K562 (cell line): ENCODE results near the gene RXRB. TPM values are rescaled to one million over a fixed set of nuclear protein-coding genes. Genes with fewer than 3 reads are reported as not detected.

Source experiments
- ATF7 ChIP-seq: fragments of 450-650 bp; IDR thresholded peaks from 2 replicates; pipeline ENCODE4 v1.7.1; 2014; ENCODE audit warnings: mild to moderate bottlenecking, moderate library complexity
- CCAR2 ChIP-seq: fragments of 200-400 bp; formaldehyde crosslinking; IDR thresholded peaks from 2 replicates; pipeline ENCODE4 v1.6.1; 2017; ENCODE audit warnings: mild to moderate bottlenecking, low read depth, low read length
- FOSL1 ChIP-seq: fragments of 200-800 bp; sonication (Bioruptor generic); conservative IDR thresholded peaks from 2 replicates; pipeline ENCODE4 v1.6.1; 2016; ENCODE audit warnings: missing genetic modification characterization, missing compliant biosample characterization
- HBP1 ChIP-seq: fragments of 450-650 bp; formaldehyde crosslinking; IDR thresholded peaks from 2 replicates; pipeline ENCODE4 v1.4.0; 2022; ENCODE audit warnings: missing genetic modification characterization
- HMG20A ChIP-seq: fragments of 450-650 bp; formaldehyde crosslinking; conservative IDR thresholded peaks from 2 replicates; pipeline ENCODE4 v1.4.0; 2020; ENCODE audit warnings: mild to moderate bottlenecking, mixed read lengths
- HNRNPH1 ChIP-seq: fragments of 200-400 bp; formaldehyde crosslinking; optimal IDR thresholded peaks from 2 replicates; pipeline ENCODE3; 2017; ENCODE audit warnings: low read depth, mild to moderate bottlenecking, low read length, moderate library complexity
- ID3 ChIP-seq, 2 experiments: fragments of 250-450 bp in 1 of 2; fragments of 450-650 bp in 1 of 2; sonication (Bioruptor Pico) in 1 of 2; IDR thresholded peaks; 2 replicates each; pipeline versions ENCODE4 v1.6.1 to v1.8.0; 2016 to 2021; ENCODE audit warnings: mild to moderate bottlenecking in 2 of 2, moderate library complexity in 2 of 2, missing compliant biosample characterization in 1 of 2, missing genetic modification characterization in 1 of 2
- KDM1A ChIP-seq, 2 experiments: fragments of 450-650 bp; IDR thresholded peaks; 2 replicates each; pipeline ENCODE4 v1.6.1; 2016; ENCODE audit warnings: mild to moderate bottlenecking in 2 of 2
- KDM2B ChIP-seq: fragments of 250-450 bp; sonication (Bioruptor Pico); IDR thresholded peaks from 2 replicates; pipeline ENCODE4 v1.8.0; 2021; ENCODE audit warnings: mild to moderate bottlenecking, moderate library complexity
- KLF10 ChIP-seq: fragments of 250-450 bp; sonication (Bioruptor Pico); IDR thresholded peaks from 2 replicates; pipeline ENCODE4 v1.6.1; 2021; ENCODE audit warnings: matching md5 sums
- L3MBTL2 ChIP-seq: fragments of 450-650 bp; IDR thresholded peaks from 2 replicates; pipeline ENCODE4 v1.6.1; 2016; ENCODE audit warnings: mild to moderate bottlenecking, moderate library complexity
- MTA1 ChIP-seq: fragments of 450-650 bp; IDR thresholded peaks from 2 replicates; pipeline ENCODE4 v1.6.1; 2017; ENCODE audit warnings: borderline replicate concordance
- SAFB ChIP-seq: fragments of 200-400 bp; formaldehyde crosslinking; IDR thresholded peaks from 2 replicates; pipeline ENCODE4 v1.6.1; 2017; ENCODE audit warnings: low read depth, low read length, borderline replicate concordance
- SRSF7 ChIP-seq: fragments of 200-400 bp; formaldehyde crosslinking; optimal IDR thresholded peaks from 2 replicates; pipeline ENCODE3; 2017; ENCODE audit warnings: mild to moderate bottlenecking, low read depth, low read length
- TAF1 ChIP-seq: IDR thresholded peaks from 2 replicates; pipeline ENCODE4 v1.6.1; 2011; ENCODE audit warnings: mild to moderate bottlenecking, low read length, moderate library complexity; ENCODE audit not compliant: insufficient read depth, control insufficient read depth, severe bottlenecking; ENCODE audit errors: extremely low read depth
- TCF3 ChIP-seq: sonication (generic); formaldehyde crosslinking; IDR thresholded peaks from 2 replicates; pipeline ENCODE4 v1.4.0; 2020; ENCODE audit warnings: mild to moderate bottlenecking, missing genetic modification reagents
- TRIM28 ChIP-seq: fragments of 450-650 bp; IDR thresholded peaks from 2 replicates; pipeline ENCODE4 v1.6.1; 2017
- ZBTB2 ChIP-seq: fragments of 450-650 bp; IDR thresholded peaks from 2 replicates; pipeline ENCODE4 v1.6.1; 2016; ENCODE audit warnings: antibody characterized with exemption
- ZBTB49 ChIP-seq: sonication (generic); formaldehyde crosslinking; IDR thresholded peaks from 2 replicates; pipeline ENCODE4 v1.8.0; 2022; ENCODE audit warnings: missing genetic modification reagents, mild to moderate bottlenecking, borderline replicate concordance
- ZBTB8A ChIP-seq: fragments of 450-650 bp; IDR thresholded peaks from 2 replicates; pipeline ENCODE4 v1.6.1; 2018; ENCODE audit warnings: mild to moderate bottlenecking, moderate library complexity; ENCODE audit not compliant: partially characterized antibody
- ZNF217 ChIP-seq: sonication (generic); formaldehyde crosslinking; IDR thresholded peaks from 2 replicates; pipeline ENCODE4 v1.8.0; 2022; ENCODE audit warnings: mild to moderate bottlenecking, missing genetic modification reagents
- ZNF668 ChIP-seq: fragments of 250-450 bp; sonication (Bioruptor Pico); IDR thresholded peaks from 2 replicates; pipeline ENCODE4 v1.8.0; 2022; ENCODE audit warnings: mild to moderate bottlenecking, inconsistent platforms
- polyA plus RNA-seq, 8 experiments: library from polyadenylated mRNA; depleted of rRNA in 4 of 8; stranded (reverse) in 5 of 8; unstranded in 3 of 8; fragments of >200 nt; fragmentation: Nextera tagmentation in 2 of 8; fragmentation: Illumina TruSeq in 1 of 8; extraction: Ambion mirVana in 2 of 8; extraction: Trizol in 1 of 8; gene quantifications; 2 replicates each; pipeline versions ENCODE4 v1.2.1 to v1.2.3, GENCODE V29; 2011 to 2014; ENCODE audit warnings: inconsistent platforms in 1 of 8, missing spikeins in 1 of 8
- total RNA-seq, 7 experiments: library from RNA; depleted of rRNA in 6 of 7; stranded (reverse); fragments of >200 nt in 6 of 7; fragmentation: Illumina TruSeq in 2 of 7; extraction: Trizol in 2 of 7; gene quantifications; 2 replicates each; pipeline versions ENCODE4 v1.2.1 to v1.2.3, GENCODE V29; 2011 to 2021; ENCODE audit warnings: low replicate concordance in 1 of 7

The RXRB gene
- total and polyA plus RNA-seq, 9 of the 15 experiments (the other 6 are each of a cell fraction or from before 2014, with no cell fraction given) = 0.76 to 35.5 (median 18.4) TPM

GRCh38 chr6:33208091-33208967, 7.9 kb upstream of the RXRB start, which contains the start of gene RING1 (continued):
- TF ChIP-seq ZBTB2 (peak; percentile 93), SAFB (peak; percentile 100), KDM2B (CRISPR knock-in tag) (peak; percentile 55), KDM1A (IDR thresholded peaks at IDR 0.05) (peak in 1 of 2 experiments; percentile 47; a peak in 1 of 4 replicates), MTA1 (peak; percentile 93), KLF10 (no peak), L3MBTL2 (peak; percentile 59; the same call in 1 of the 2 replicates), SRSF7 (no peak), ID3 (CRISPR knock-in tag; IDR thresholded peaks at IDR 0.05) (no peak), ID3 (tag; IDR thresholded peaks at IDR 0.05) (peak; percentile 29; the same call in 1 of the 2 replicates), HBP1 (no peak), HNRNPH1 (no peak), TCF3 (CRISPR knock-in tag) (no peak; the same call in 1 of the 2 replicates), FOSL1 (peak; percentile 62), ZBTB49 (no peak), ZNF217 (CRISPR knock-in tag) (no peak), TRIM28 (0 out of 2 replicates have a peak, but pooled peaks have one; percentile 17), ZBTB8A (no peak), ZNF668 (no peak), ATF7 (peak; percentile 95), CCAR2 (no peak), HMG20A (no peak), TAF1 (peak; percentile 90)
